ENCODE results near the gene OSTF1. TPM values are rescaled to one million over a fixed set of nuclear protein-coding genes. Genes with fewer than 3 reads are reported as not detected.

The OSTF1 gene
- total and polyA plus RNA-seq, 7 donors: 7.1 to 19.2 (median 10.4) TPM

DNA sequence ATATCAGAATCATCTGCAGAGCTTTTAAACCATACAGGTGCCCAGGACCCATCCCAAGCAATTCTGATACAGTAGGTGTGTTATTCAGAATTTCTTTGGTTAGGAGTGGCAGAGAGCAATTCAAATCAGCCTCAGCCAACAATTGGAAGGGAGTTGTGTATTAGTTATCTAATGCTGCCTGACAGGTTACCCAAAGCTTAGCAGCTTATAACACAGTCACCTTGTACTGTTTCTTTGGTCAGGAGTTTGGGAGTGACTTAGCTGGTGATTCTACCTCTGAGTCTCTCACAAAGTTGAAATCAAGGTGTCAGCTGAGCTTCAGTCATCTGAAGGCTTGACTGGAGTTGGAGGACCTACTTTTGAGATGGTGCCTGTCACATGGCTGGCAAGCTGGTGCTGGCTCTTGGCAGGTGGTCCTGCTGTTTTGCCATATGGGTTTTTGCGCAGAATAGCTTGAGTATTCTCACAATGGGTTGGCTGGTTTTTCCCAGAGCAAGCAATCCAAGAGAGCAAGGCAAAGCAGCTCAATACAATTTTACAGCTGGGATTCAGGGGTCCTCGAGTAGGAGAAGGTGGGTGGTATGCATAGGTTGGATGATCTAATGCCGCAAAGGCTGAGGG lies 41.5 kb upstream of the OSTF1 start:
- Histone ChIP-seq H3K4me3 (no peak overlapping the region), H3K27ac (no peak overlapping the region), H3K27me3 (ENCODE audit: insufficient read depth in 3 of 3, low read length in 2 of 3) (no peaks in the 10 kb centered on the region), H3K4me1 (no peaks in the 10 kb centered on the region), H3K36me3 (ENCODE audit: insufficient read depth in 1 of 2, low read depth in 1 of 2) (no peaks in the 10 kb centered on the region), H3K9me3 (no peaks in the 10 kb centered on the region)
- intact Hi-C loops (cut with DNase I): no loop called here
- no peak for DNase-seq
- ATAC-seq: no peak
- WGBS, 3 donors: 83 to 89% (median 84%) methylated on average over 3 of the region's 3 CpGs
- TF ChIP-seq, protein P1, sequence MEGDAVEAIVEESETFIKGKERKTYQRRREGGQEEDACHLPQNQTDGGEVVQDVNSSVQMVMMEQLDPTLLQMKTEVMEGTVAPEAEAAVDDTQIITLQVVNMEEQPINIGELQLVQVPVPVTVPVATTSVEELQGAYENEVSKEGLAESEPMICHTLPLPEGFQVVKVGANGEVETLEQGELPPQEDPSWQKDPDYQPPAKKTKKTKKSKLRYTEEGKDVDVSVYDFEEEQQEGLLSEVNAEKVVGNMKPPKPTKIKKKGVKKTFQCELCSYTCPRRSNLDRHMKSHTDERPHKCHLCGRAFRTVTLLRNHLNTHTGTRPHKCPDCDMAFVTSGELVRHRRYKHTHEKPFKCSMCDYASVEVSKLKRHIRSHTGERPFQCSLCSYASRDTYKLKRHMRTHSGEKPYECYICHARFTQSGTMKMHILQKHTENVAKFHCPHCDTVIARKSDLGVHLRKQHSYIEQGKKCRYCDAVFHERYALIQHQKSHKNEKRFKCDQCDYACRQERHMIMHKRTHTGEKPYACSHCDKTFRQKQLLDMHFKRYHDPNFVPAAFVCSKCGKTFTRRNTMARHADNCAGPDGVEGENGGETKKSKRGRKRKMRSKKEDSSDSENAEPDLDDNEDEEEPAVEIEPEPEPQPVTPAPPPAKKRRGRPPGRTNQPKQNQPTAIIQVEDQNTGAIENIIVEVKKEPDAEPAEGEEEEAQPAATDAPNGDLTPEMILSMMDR (IDR thresholded peaks at IDR 0.05): no peak

DNA sequence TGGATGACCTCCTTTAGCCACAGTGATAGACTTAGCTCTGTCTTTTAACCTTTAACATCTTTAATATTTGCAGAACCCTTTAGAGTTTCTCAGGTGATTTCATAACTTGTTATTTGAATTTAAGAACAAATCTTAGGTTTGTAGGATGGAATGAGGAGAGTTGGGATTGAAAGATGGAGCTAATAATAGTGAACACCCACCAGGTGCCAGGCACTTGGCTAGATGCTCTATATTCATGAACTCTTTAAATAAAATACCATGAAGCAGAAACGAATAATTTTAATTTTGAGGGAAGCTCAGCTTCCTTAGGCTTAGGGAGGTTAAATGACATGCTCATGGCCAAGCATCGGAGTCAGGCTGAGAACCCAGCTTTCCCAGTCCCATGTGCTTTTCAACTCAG lies 40.8 kb upstream of the OSTF1 start:
- Histone ChIP-seq H3K36me3 (ENCODE audit: insufficient read depth in 1 of 2, low read depth in 1 of 2) (no peaks in the 10 kb centered on the region), H3K4me1 (no peaks in the 10 kb centered on the region), H3K27me3 (ENCODE audit: insufficient read depth in 3 of 3, low read length in 2 of 3) (no peaks in the 10 kb centered on the region), H3K4me3 (no peak overlapping the region), H3K27ac (no peak overlapping the region), H3K9me3 (no peaks in the 10 kb centered on the region)
- intact Hi-C loops (cut with DNase I): no loop called here
- DNase-seq (no peak), ATAC-seq (no peak)
- TF ChIP-seq, protein P1 (IDR thresholded peaks at IDR 0.05): no peak
- WGBS, 3 donors: 42 to 44% (median 44%) methylated on average over 2 of the region's 2 CpGs

DNA sequence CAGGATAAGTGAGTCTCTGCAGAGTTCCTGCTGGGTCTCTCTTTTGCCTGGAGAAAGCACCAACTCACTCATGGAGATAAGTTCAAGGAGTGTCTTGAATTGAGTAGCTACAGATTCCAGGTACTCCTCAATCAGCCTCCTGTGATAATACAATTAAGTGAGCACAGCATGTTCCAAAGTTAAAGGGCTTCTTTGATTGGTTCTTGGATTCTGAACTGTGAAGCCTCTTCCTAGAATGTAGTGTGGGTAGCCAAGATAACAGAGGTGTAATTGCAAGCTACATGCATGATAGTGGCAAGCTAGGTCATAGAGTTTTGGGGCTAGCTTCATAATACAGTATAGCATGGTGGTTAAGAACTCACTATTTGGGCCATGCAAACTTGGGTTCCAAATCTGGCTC lies 37.0 kb upstream of the OSTF1 start:
- H3K4me1 ChIP-seq: no peaks in the 10 kb centered on the region
- no peaks in the 10 kb centered on the region for H3K27me3 ChIP-seq (ENCODE audit: insufficient read depth in 3 of 3, low read length in 2 of 3)
- H3K9me3 ChIP-seq: no peaks in the 10 kb centered on the region
- no peak for ATAC-seq
- H3K36me3 ChIP-seq (ENCODE audit: insufficient read depth in 1 of 2, low read depth in 1 of 2): no peaks in the 10 kb centered on the region
- H3K27ac ChIP-seq: no peak overlapping the region
- intact Hi-C loops (cut with DNase I): no loop called here
- no peak overlapping the region for H3K4me3 ChIP-seq
- TF ChIP-seq, protein P1 (IDR thresholded peaks at IDR 0.05): no peak
- DNase-seq: no peak

DNA sequence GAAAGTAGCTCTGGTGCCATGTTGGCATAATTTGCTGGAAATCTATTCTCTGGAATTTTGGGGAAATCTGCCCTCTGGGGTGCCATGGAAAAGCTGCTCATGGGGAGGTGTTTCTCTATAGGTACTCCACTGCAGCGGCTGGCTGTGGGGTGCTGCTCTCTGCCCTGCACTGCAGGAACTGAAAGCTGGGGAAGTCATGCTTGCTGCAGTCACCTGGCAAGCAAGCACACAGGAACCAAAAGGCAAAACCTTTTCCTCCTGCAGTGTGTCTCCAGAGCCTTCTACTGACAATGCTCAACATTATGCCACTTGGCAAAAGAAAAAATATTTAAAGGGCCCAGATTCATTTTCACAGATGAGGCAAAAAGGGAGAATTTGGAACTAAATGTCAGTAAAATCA lies 34.4 kb upstream of the OSTF1 start:
- DNase-seq: no peak
- no peaks in the 10 kb centered on the region for H3K4me1 ChIP-seq
- 82 to 100% (median 85%) methylated on average over 1 of the region's 1 CpG for WGBS, 3 donors

More for the DNA sequence above, 34.4 kb upstream of the OSTF1 start:
- Histone ChIP-seq H3K27ac (no peak overlapping the region), H3K4me3 (no peak overlapping the region), H3K9me3 (no peaks in the 10 kb centered on the region), H3K27me3 (ENCODE audit: insufficient read depth in 3 of 3, low read length in 2 of 3) (no peaks in the 10 kb centered on the region), H3K36me3 (ENCODE audit: insufficient read depth in 1 of 2, low read depth in 1 of 2) (no peaks in the 10 kb centered on the region)
- intact Hi-C loops (cut with DNase I): no loop called here
- TF ChIP-seq, protein P1 (IDR thresholded peaks at IDR 0.05): no peak
- no peak for ATAC-seq

All from psoas muscle (tissue), 8 donors.